T follicular helper cell (primary cell): Measurements from ENCODE around the gene PBX3.

Experiments
- DNase-seq: peaks from one replicate; pipeline ENCODE4 v3.0.0-alpha.2; 2020; ENCODE audit warnings: low read depth

Gene PBX3

GRCh38 chr9:125949703-125950460 lies 202.7 kb downstream of the PBX3 start:
- no peak for DNase-seq

GRCh38 chr9:125950880-125951471 lies 203.8 kb downstream of the PBX3 start:
- DNase-seq = no peak

GRCh38 chr9:125953314-125954019 lies 206.3 kb downstream of the PBX3 start:
- no peak for DNase-seq

GRCh38 chr9:125956102-125956501 lies 208.9 kb downstream of the PBX3 start:
- DNase-seq = no peak

- no peak for DNase-seq
These were observed 212.1 kb downstream of the PBX3 start for GRCh38 chr9:125959315-125959714.

- DNase-seq = no peak
These were observed 212.9 kb downstream of the PBX3 start for GRCh38 chr9:125959951-125960619.

GRCh38 chr9:125960626-125961025 lies 213.5 kb downstream of the PBX3 start:
- no peak for DNase-seq

GRCh38 chr9:125961072-125961471 lies 213.9 kb downstream of the PBX3 start:
- no peak for DNase-seq

GRCh38 chr9:125963932-125964331 lies 216.8 kb downstream of the PBX3 start:
- DNase-seq = no peak

- no peak for DNase-seq
These were observed 217.6 kb downstream of the PBX3 start for GRCh38 chr9:125964702-125965225.

- no peak for DNase-seq
These were observed 218.3 kb downstream of the PBX3 start for GRCh38 chr9:125965477-125965876.

- DNase-seq = no peak
These were observed 219.3 kb downstream of the PBX3 start for GRCh38 chr9:125966466-125966865.

GRCh38 chr9:125966959-125967711 lies 220.0 kb downstream of the PBX3 start:
- DNase-seq = no peak

- DNase-seq = no peak
These were observed 221.7 kb downstream of the PBX3 start for GRCh38 chr9:125968714-125969374.

GRCh38 chr9:125969462-125969861 lies 222.3 kb downstream of the PBX3 start:
- DNase-seq = no peak

GRCh38 chr9:125969868-125970267 lies 222.7 kb downstream of the PBX3 start:
- no peak for DNase-seq

- no peak for DNase-seq
These were observed 223.2 kb downstream of the PBX3 start for GRCh38 chr9:125970340-125970739.

GRCh38 chr9:125971050-125971449 lies 223.9 kb downstream of the PBX3 start:
- no peak for DNase-seq

- no peak for DNase-seq
These were observed 225.0 kb downstream of the PBX3 start for GRCh38 chr9:125972012-125972729.

- DNase-seq = no peak
These were observed 226.4 kb downstream of the PBX3 start for GRCh38 chr9:125973547-125973946.
